Measurements from ENCODE around the gene DDX47. TPM values are rescaled to one million over a fixed set of nuclear protein-coding genes. Genes with fewer than 3 reads are reported as not detected.

The DDX47 gene
- total and polyA plus RNA-seq, 10 of the 15 experiments (the other 5 are each of a cell fraction or from before 2014, with no cell fraction given), result 84.8 to 266 (median 120) TPM

GRCh38 chr12:12790956-12791355, 22.2 kb upstream of the DDX47 start:
- POLR2A ChIA-PET, result no interaction called here
- DNase-seq (ENCODE audit: low read depth, low spot score) (no peak), FAIRE-seq (no peak), ATAC-seq (no peak)
- Histone ChIP-seq H3K4me3 (no peak overlapping the region), H2AFZ (ENCODE audit: control insufficient read depth, low read depth, low read length) (no peak overlapping the region), H3K27me3 (replicated peaks in 1 of 2; ENCODE audit: control insufficient read depth in 2 of 2, insufficient read depth in 2 of 2, low read length in 1 of 2) (no peaks in the 10 kb centered on the region), H3K4me1 (ENCODE audit: control insufficient read depth, insufficient read depth, low read length) (peaks cover 18% of the 10 kb centered on the region), H3K79me2 (ENCODE audit: control insufficient read depth, insufficient read depth, low read length) (peaks cover 4% of the 10 kb centered on the region; the same call in 1 of the 2 replicates), H3K36me3 (ENCODE audit: control insufficient read depth in 2 of 2, insufficient read depth in 2 of 2, low read length in 1 of 2) (no peaks in the 10 kb centered on the region), H3K27ac (ENCODE audit: control insufficient read depth, insufficient read depth) (no peak overlapping the region), H3K4me2 (ENCODE audit: control insufficient read depth, insufficient read depth) (no peak overlapping the region), H3K9me3 (replicated peaks; ENCODE audit: control insufficient read depth, insufficient read depth, low read length) (no peaks in the 10 kb centered on the region), H4K20me1 (ENCODE audit: control insufficient read depth, insufficient read depth) (no peaks in the 10 kb centered on the region), H3K9ac (ENCODE audit: control insufficient read depth, insufficient read depth, low read length) (no peak overlapping the region)
- CTCF ChIA-PET, result interaction anchor here (4.5 to 5.5 kb wide), 4 partner anchors 14 to 125 kb away, joined by 38 to 136 read pairs (median 58); partner anchors contain the start of gene DDX47
- RAD21 ChIA-PET (ENCODE audit: unreplicated experiment), result interaction anchor here (0.8 kb wide), 1 partner anchor 12 kb away, joined by 3 read pairs; no protein-coding TSS in a partner anchor
- no TSS peak for BruUV-seq (replicated peaks)
- intact Hi-C loops (cut with micrococcal nuclease; ENCODE audit: unreplicated experiment), result no loop called here
- SMC1A ChIA-PET (ENCODE audit: uncharacterized antibody, unreplicated experiment), result interaction anchor here (1.1 to 7.9 kb wide), 4 partner anchors 15 to 124 kb away, joined by 3 to 88 read pairs (median 42); partner anchors contain the start of gene DDX47
- WGBS (ENCODE audit: insufficient coverage, insufficient replicate concordance, low lambda C conversion rate, missing lambda C conversion rate), result 72% methylated on average over 4 of the region's 4 CpGs
- in situ Hi-C loops (cut with MboI), result loop anchor here (5.0 kb wide), 1 partner anchor 416 kb away; no protein-coding TSS in a partner anchor
- TF ChIP-seq IRF4 (IDR thresholded peaks at IDR 0.05; ENCODE audit: low read depth, low read length), result no peak
- no peak for TF ChIP-seq ZZZ3 (IDR thresholded peaks at IDR 0.05; ENCODE audit: control insufficient read depth, insufficient read length, low read depth)
- no peak for TF ChIP-seq ELK1 (IDR thresholded peaks at IDR 0.05; ENCODE audit: low read depth, low read length)
- TF ChIP-seq RCOR1 (conservative IDR thresholded peaks at IDR 0.05; ENCODE audit: low read depth, low read length), result no peak
- TF ChIP-seq RUNX3 (IDR thresholded peaks at IDR 0.05; ENCODE audit: low read length), result no peak
- TF ChIP-seq IKZF2 (IDR thresholded peaks at IDR 0.05), result no peak
- TF ChIP-seq SPI1 (IDR thresholded peaks at IDR 0.05; ENCODE audit: borderline replicate concordance, insufficient read depth, low read depth, low read length), result no peak
- TF ChIP-seq RAD51 (IDR thresholded peaks at IDR 0.05), result no peak
- no peak for TF ChIP-seq REST (IDR thresholded peaks at IDR 0.05; ENCODE audit: low read depth, low read length)
- TF ChIP-seq FOS (IDR thresholded peaks at IDR 0.05; ENCODE audit: borderline replicate concordance, extremely low read depth, insufficient read length), result no peak
- TF ChIP-seq EP300 (IDR thresholded peaks at IDR 0.05; ENCODE audit: borderline replicate concordance in 1 of 2, control insufficient read depth in 1 of 2, low read depth in 2 of 2, low read length in 2 of 2), result no peak
- TF ChIP-seq SREBF2 (IDR thresholded peaks at IDR 0.05; ENCODE audit: low read length), result no peak
- TF ChIP-seq RELB (IDR thresholded peaks at IDR 0.05; ENCODE audit: low read depth), result no peak
- TF ChIP-seq DPF2 (IDR thresholded peaks at IDR 0.05), result no peak
- TF ChIP-seq STAT3 (IDR thresholded peaks at IDR 0.05; ENCODE audit: low read depth, low read length), result no peak
- no peak for TF ChIP-seq BCLAF1 (IDR thresholded peaks at IDR 0.05)

Measured in GM12878 (cell line).